H9 (cell line): ENCODE data around the gene ATAD1. TPM values are rescaled to one million over a fixed set of nuclear protein-coding genes. Genes with fewer than 3 reads are reported as not detected.

ENCODE experiments used
- DNase-seq: peaks from one replicate; pipeline ENCODE4 v3.0.0-alpha.2; 2017
- H2AFZ ChIP-seq: one replicate; pipeline ENCODE4 v1.6.1; 2013; ENCODE audit warnings: mild to moderate bottlenecking, low read length, control low read depth, moderate library complexity
- H2AK5ac ChIP-seq: 2 replicates; pipeline ENCODE4 v1.6.1; 2013; ENCODE audit warnings: low read length, control low read depth, mixed read lengths; ENCODE audit not compliant: insufficient read length
- H2BK120ac ChIP-seq: one replicate; pipeline ENCODE4 v1.6.1; 2013; ENCODE audit warnings: low read depth, mild to moderate bottlenecking, low read length, control low read depth, inconsistent platforms; ENCODE audit not compliant: poor library complexity, severe bottlenecking
- H2BK12ac ChIP-seq: 2 replicates; pipeline ENCODE4 v1.6.1; 2013; ENCODE audit warnings: low read length, control low read depth, mixed read lengths, low read depth; ENCODE audit not compliant: insufficient read length
- H2BK15ac ChIP-seq: 2 replicates; pipeline ENCODE4 v1.6.1; 2013; ENCODE audit warnings: low read depth, low read length, control low read depth
- H2BK20ac ChIP-seq: one replicate; pipeline ENCODE4 v1.6.1; 2013; ENCODE audit warnings: low read depth, mild to moderate bottlenecking, low read length, control low read depth, inconsistent platforms; ENCODE audit not compliant: poor library complexity, severe bottlenecking
- H2BK5ac ChIP-seq: 2 replicates; pipeline ENCODE4 v1.6.1; 2013; ENCODE audit warnings: low read length, control low read depth, mixed read lengths; ENCODE audit not compliant: insufficient read length
- H3K14ac ChIP-seq: 2 replicates; pipeline ENCODE4 v1.6.1; 2013; ENCODE audit warnings: low read length, control low read depth; ENCODE audit not compliant: insufficient read depth
- H3K18ac ChIP-seq: 2 replicates; pipeline ENCODE4 v1.6.1; 2013; ENCODE audit warnings: low read depth, mild to moderate bottlenecking, mixed read lengths, low read length, control low read depth; ENCODE audit not compliant: insufficient read length
- H3K23ac ChIP-seq: 2 replicates; pipeline ENCODE4 v1.6.1; 2013; ENCODE audit warnings: low read length, control low read depth, mixed read lengths, low read depth; ENCODE audit not compliant: insufficient read length
- H3K23me2 ChIP-seq: 2 replicates; pipeline ENCODE4 v1.6.1; 2013; ENCODE audit warnings: low read depth, mild to moderate bottlenecking, mixed read lengths, low read length, control low read depth; ENCODE audit not compliant: insufficient read length, poor library complexity, severe bottlenecking
- H3K27ac ChIP-seq: 2 replicates; pipeline ENCODE4 v1.5.1; 2013; ENCODE audit warnings: low read length, control low read depth, mixed read lengths, low read depth; ENCODE audit not compliant: insufficient read length
- H3K27me3 ChIP-seq: 2 replicates; pipeline ENCODE4 v1.6.1; 2013; ENCODE audit warnings: low read length, control low read depth, inconsistent platforms; ENCODE audit not compliant: insufficient read depth
- H3K4ac ChIP-seq: 2 replicates; pipeline ENCODE4 v1.6.1; 2013; ENCODE audit warnings: low read depth, mild to moderate bottlenecking, control low read depth, inconsistent platforms, low read length, moderate library complexity
- H3K4me1 ChIP-seq: 2 replicates; pipeline ENCODE4 v1.6.1; 2013; ENCODE audit warnings: low read length, control low read depth, inconsistent platforms; ENCODE audit not compliant: insufficient read depth
- H3K4me2 ChIP-seq: 2 replicates; pipeline ENCODE4 v1.6.1; 2013; ENCODE audit warnings: low read length, control low read depth, mixed read lengths; ENCODE audit not compliant: insufficient read length, insufficient read depth
- H3K56ac ChIP-seq: 2 replicates; pipeline ENCODE4 v1.6.1; 2013; ENCODE audit warnings: low read depth, mild to moderate bottlenecking, mixed read lengths, low read length, control low read depth; ENCODE audit not compliant: insufficient read length
- H3K79me1 ChIP-seq: 2 replicates; pipeline ENCODE4 v1.6.1; 2013; ENCODE audit warnings: low read depth, mild to moderate bottlenecking, moderate library complexity, low read length, control low read depth, inconsistent platforms; ENCODE audit not compliant: insufficient read depth, poor library complexity, severe bottlenecking
- H3K79me2 ChIP-seq: 2 replicates; pipeline ENCODE4 v1.6.1; 2013; ENCODE audit warnings: low read length, control low read depth, inconsistent platforms; ENCODE audit not compliant: insufficient read depth
- H3K9ac ChIP-seq: 2 replicates; pipeline ENCODE4 v1.6.1; 2013; ENCODE audit warnings: low read length, control low read depth, mixed read lengths; ENCODE audit not compliant: insufficient read length; ENCODE audit errors: extremely low read depth
- H3K9me3 ChIP-seq: one replicate; pipeline ENCODE4 v1.6.1; 2013; ENCODE audit warnings: low read depth, low read length, inconsistent platforms; ENCODE audit not compliant: control insufficient read depth
- H3T11ph ChIP-seq: one replicate; pipeline ENCODE4 v1.6.1; 2013; ENCODE audit warnings: mild to moderate bottlenecking, low read length, control low read depth, inconsistent platforms
- H4K20me1 ChIP-seq: one replicate; pipeline ENCODE4 v1.6.1; 2013; ENCODE audit not compliant: control insufficient read depth, insufficient read length, insufficient read depth
- H4K5ac ChIP-seq: 2 replicates; pipeline ENCODE4 v1.6.1; 2013; ENCODE audit warnings: low read depth, mild to moderate bottlenecking, mixed read lengths, low read length, control low read depth; ENCODE audit not compliant: insufficient read length
- H4K8ac ChIP-seq: replicated peaks from 2 replicates; pipeline ENCODE4 v1.6.1; 2013; ENCODE audit warnings: low read length, control low read depth, mixed read lengths, low read depth; ENCODE audit not compliant: insufficient read length
- H4K91ac ChIP-seq: 2 replicates; pipeline ENCODE4 v1.6.1; 2013; ENCODE audit warnings: low read depth, mild to moderate bottlenecking, moderate library complexity, mixed read lengths, low read length, control low read depth; ENCODE audit not compliant: insufficient read length
- H3K27ac Mint-ChIP-seq, 3 experiments: 2 replicates in 2 of 3; 3 replicates in 1 of 3; pipeline ENCODE4 v1.8.0; 2020 to 2021; ENCODE audit warnings: mixed read lengths in 3 of 3, mild to moderate bottlenecking in 1 of 3, moderate library complexity in 1 of 3
- H3K27me3 Mint-ChIP-seq: 2 replicates; pipeline ENCODE4 v1.8.0; 2021; ENCODE audit warnings: low read depth, mild to moderate bottlenecking, moderate library complexity, mixed read lengths
- H3K36me3 Mint-ChIP-seq, 3 experiments: 2 replicates in 2 of 3; 3 replicates in 1 of 3; pipeline ENCODE4 v1.8.0; 2020 to 2021; ENCODE audit warnings: low read depth in 3 of 3, mixed read lengths in 3 of 3; ENCODE audit not compliant: insufficient read depth in 1 of 3
- H3K4me1 Mint-ChIP-seq, 2 experiments: 2 replicates each; pipeline ENCODE4 v1.8.0; 2020; ENCODE audit warnings: mixed read lengths in 2 of 2
- H3K4me3 Mint-ChIP-seq, 2 experiments: 2 replicates in 1 of 2; 3 replicates in 1 of 2; pipeline ENCODE4 v1.8.0; 2020 to 2021; ENCODE audit warnings: mild to moderate bottlenecking in 2 of 2, mixed read lengths in 2 of 2, moderate library complexity in 1 of 2
- H3K9me3 Mint-ChIP-seq, 2 experiments: 2 replicates in 1 of 2; 3 replicates in 1 of 2; pipeline ENCODE4 v1.8.0; 2020; ENCODE audit warnings: mild to moderate bottlenecking in 2 of 2, mixed read lengths in 2 of 2, moderate library complexity in 1 of 2
- WGBS: extraction: QIAGEN DNeasy Blood & Tissue Kit; methylation state at CpG from one replicate; pipeline ENCODE4 v1.1.7; 2013; ENCODE audit warnings: missing lambda C conversion rate, low lambda C conversion rate, mixed read lengths; ENCODE audit not compliant: insufficient read length; ENCODE audit errors: extremely low coverage; 5-methylcytosine and 5-hydroxymethylcytosine counted together
- total RNA-seq: library from RNA; stranded (reverse); gene quantifications from 2 replicates; pipeline ENCODE4 v1.2.1, GENCODE V29; 2021
- TF ChIP-seq, protein P1 (sequence below): fragments of 200-600 bp; sonication (generic); conservative IDR thresholded peaks from 3 replicates; pipeline ENCODE4 v1.8.0; 2021; ENCODE audit warnings: antibody characterized with exemption, mild to moderate bottlenecking

The ATAD1 gene
- total RNA-seq, 1 experiment from 2014 or later: 38.7 TPM

GRCh38 chr10:87852089-87852488, 34.1 kb upstream of the ATAD1 start:
- Histone ChIP-seq H2BK20ac (no peak overlapping the region), H3K23ac (no peak overlapping the region), H2AFZ (no peak overlapping the region), H3K9ac (no peak overlapping the region), H3K18ac (no peak overlapping the region), H3K4ac (no peak overlapping the region), H3K14ac (no peak overlapping the region), H2AK5ac (no peak overlapping the region), H3K56ac (no peak overlapping the region), H3K23me2 (no peaks in the 10 kb centered on the region), H3K79me1 (no peaks in the 10 kb centered on the region), H3K4me2 (no peak overlapping the region), H3K4me1 (no peaks in the 10 kb centered on the region), H3K79me2 (no peaks in the 10 kb centered on the region), H2BK120ac (no peak overlapping the region), H2BK12ac (no peak overlapping the region), H3K9me3 (no peaks in the 10 kb centered on the region), H4K5ac (no peak overlapping the region), H2BK5ac (no peak overlapping the region), H2BK15ac (no peak overlapping the region), H4K91ac (no peak overlapping the region), H3K27ac (no peak overlapping the region), H3K27me3 (no peaks in the 10 kb centered on the region), H4K8ac (no peak overlapping the region), H3T11ph (no peak overlapping the region), H4K20me1 (no peaks in the 10 kb centered on the region)
- Mint-ChIP-seq H3K27ac (no peak overlapping the region), H3K9me3 (no peaks in the 10 kb centered on the region), H3K4me1 (peaks cover 8 to 10% of the 10 kb centered on the region in 2 experiments), H3K36me3 (no peaks in the 10 kb centered on the region), H3K4me3 (no peak overlapping the region), H3K27me3 (no peaks in the 10 kb centered on the region)
- no peak for DNase-seq
- WGBS: no CpG with 5 or more reads among the region's 1 CpG
- TF ChIP-seq, protein P1, sequence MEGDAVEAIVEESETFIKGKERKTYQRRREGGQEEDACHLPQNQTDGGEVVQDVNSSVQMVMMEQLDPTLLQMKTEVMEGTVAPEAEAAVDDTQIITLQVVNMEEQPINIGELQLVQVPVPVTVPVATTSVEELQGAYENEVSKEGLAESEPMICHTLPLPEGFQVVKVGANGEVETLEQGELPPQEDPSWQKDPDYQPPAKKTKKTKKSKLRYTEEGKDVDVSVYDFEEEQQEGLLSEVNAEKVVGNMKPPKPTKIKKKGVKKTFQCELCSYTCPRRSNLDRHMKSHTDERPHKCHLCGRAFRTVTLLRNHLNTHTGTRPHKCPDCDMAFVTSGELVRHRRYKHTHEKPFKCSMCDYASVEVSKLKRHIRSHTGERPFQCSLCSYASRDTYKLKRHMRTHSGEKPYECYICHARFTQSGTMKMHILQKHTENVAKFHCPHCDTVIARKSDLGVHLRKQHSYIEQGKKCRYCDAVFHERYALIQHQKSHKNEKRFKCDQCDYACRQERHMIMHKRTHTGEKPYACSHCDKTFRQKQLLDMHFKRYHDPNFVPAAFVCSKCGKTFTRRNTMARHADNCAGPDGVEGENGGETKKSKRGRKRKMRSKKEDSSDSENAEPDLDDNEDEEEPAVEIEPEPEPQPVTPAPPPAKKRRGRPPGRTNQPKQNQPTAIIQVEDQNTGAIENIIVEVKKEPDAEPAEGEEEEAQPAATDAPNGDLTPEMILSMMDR: no peak
